ENCODE results near the gene OPN5. TPM values are rescaled to one million over a fixed set of nuclear protein-coding genes. Genes with fewer than 3 reads are reported as not detected.

OPN5 gene
- total RNA-seq, 2 donors from 2014 or later, result not detected

- H3K27ac Mint-ChIP-seq, result no peak overlapping the region
- no peak for DNase-seq
- Histone ChIP-seq H3K9ac (ENCODE audit: extremely low read depth, low read length, poor library complexity, severe bottlenecking) (no peak overlapping the region), H3K36me3 (ENCODE audit: control insufficient read depth, insufficient read depth, low read length) (no peaks in the 10 kb centered on the region), H3K9me3 (ENCODE audit: control insufficient read depth, low read length) (no peaks in the 10 kb centered on the region), H3K4me1 (ENCODE audit: control insufficient read depth, insufficient read depth, low read length) (no peaks in the 10 kb centered on the region), H3K4me3 (ENCODE audit: low read length) (no peak overlapping the region), H3K27me3 (ENCODE audit: control insufficient read depth, insufficient read depth, low read length, poor library complexity, severe bottlenecking) (no peaks in the 10 kb centered on the region), H3K27ac (ENCODE audit: low read depth, low read length) (no peak overlapping the region)
- no peaks in the 10 kb centered on the region for H3K4me1 Mint-ChIP-seq
- no peak for TF ChIP-seq CTCF (conservative IDR thresholded peaks at IDR 0.05)
- H3K4me3 Mint-ChIP-seq, result no peak overlapping the region
- H3K36me3 Mint-ChIP-seq (ENCODE audit: low read depth), result no peaks in the 10 kb centered on the region
- WGBS, 2 experiments (ENCODE audit: insufficient coverage in 1 of 2, insufficient read length in 1 of 2), result 33% methylated on average over 2 of the region's 2 CpGs; no CpG with 5 or more reads in 1 of the 2 experiments
- no peaks in the 10 kb centered on the region for H3K27me3 Mint-ChIP-seq (ENCODE audit: insufficient read depth)
- no peaks in the 10 kb centered on the region for H3K9me3 Mint-ChIP-seq
Observed at GRCh38 chr6:47865206-47865605, 83.4 kb downstream of the OPN5 start.

- Histone ChIP-seq H3K9ac (ENCODE audit: extremely low read depth, low read length, poor library complexity, severe bottlenecking) (no peak overlapping the region), H3K36me3 (ENCODE audit: control insufficient read depth, insufficient read depth, low read length) (no peaks in the 10 kb centered on the region), H3K27ac (ENCODE audit: low read depth, low read length) (no peak overlapping the region), H3K9me3 (ENCODE audit: control insufficient read depth, low read length) (no peaks in the 10 kb centered on the region), H3K27me3 (ENCODE audit: control insufficient read depth, insufficient read depth, low read length, poor library complexity, severe bottlenecking) (no peaks in the 10 kb centered on the region), H3K4me3 (ENCODE audit: low read length) (no peak overlapping the region), H3K4me1 (ENCODE audit: control insufficient read depth, insufficient read depth, low read length) (peaks cover under 1% of the 10 kb centered on the region)
- Mint-ChIP-seq H3K27ac (no peak overlapping the region), H3K4me1 (no peaks in the 10 kb centered on the region), H3K36me3 (ENCODE audit: low read depth) (no peaks in the 10 kb centered on the region), H3K9me3 (no peaks in the 10 kb centered on the region), H3K4me3 (no peak overlapping the region), H3K27me3 (ENCODE audit: insufficient read depth) (no peaks in the 10 kb centered on the region)
- DNase-seq, result no peak
- 92 to 100% methylated on average over 1 of the region's 1 CpG for WGBS, 2 experiments (ENCODE audit: insufficient coverage in 1 of 2, insufficient read length in 1 of 2)
- no peak for TF ChIP-seq CTCF (conservative IDR thresholded peaks at IDR 0.05)
Observed at GRCh38 chr6:47875593-47875992, 93.8 kb downstream of the OPN5 start.

Other genes starting within 250 kb of the OPN5 start
- gene ADGRF4, start 83.5 kb upstream of the OPN5 start, total RNA-seq, result 1 to 10 TPM in 1 of 2 donors, under 1 TPM in 1; 0.18 to 1.3 TPM